ENCODE measurements around the gene SINHCAF. TPM values are rescaled to one million over a fixed set of nuclear protein-coding genes. Genes with fewer than 3 reads are reported as not detected.

Gene SINHCAF
- total and polyA plus RNA-seq, 8 donors = 9.0 to 43.1 (median 21.2) TPM

DNA sequence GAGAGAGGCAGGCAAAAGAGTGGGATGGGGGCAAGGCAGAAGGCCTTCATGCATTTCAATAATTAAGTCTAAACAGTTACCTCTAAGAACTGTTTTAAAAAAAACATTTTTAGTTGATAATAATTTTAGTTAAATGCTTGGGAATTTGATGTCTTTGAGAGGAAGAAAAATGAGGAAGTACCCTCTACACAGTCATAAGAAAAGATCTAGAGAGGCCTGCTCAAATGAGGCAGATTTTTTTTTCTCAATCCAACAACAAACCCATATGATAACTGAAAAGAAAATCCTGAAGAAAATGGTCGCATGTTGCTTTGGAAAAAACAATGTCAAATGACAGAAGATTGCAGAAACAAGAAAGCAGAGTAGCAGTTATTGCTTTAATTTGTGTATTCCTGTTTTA is 25.6 kb downstream of the SINHCAF start:
- intact Hi-C loops (cut with DNase I) = no loop called here
- Histone ChIP-seq H3K27ac (no peak overlapping the region), H3K27me3 (no peaks in the 10 kb centered on the region), H3K9me3 (no peaks in the 10 kb centered on the region), H3K4me1 (no peaks in the 10 kb centered on the region), H3K36me3 (no peaks in the 10 kb centered on the region), H3K4me3 (no peak overlapping the region)
- TF ChIP-seq, protein P1, sequence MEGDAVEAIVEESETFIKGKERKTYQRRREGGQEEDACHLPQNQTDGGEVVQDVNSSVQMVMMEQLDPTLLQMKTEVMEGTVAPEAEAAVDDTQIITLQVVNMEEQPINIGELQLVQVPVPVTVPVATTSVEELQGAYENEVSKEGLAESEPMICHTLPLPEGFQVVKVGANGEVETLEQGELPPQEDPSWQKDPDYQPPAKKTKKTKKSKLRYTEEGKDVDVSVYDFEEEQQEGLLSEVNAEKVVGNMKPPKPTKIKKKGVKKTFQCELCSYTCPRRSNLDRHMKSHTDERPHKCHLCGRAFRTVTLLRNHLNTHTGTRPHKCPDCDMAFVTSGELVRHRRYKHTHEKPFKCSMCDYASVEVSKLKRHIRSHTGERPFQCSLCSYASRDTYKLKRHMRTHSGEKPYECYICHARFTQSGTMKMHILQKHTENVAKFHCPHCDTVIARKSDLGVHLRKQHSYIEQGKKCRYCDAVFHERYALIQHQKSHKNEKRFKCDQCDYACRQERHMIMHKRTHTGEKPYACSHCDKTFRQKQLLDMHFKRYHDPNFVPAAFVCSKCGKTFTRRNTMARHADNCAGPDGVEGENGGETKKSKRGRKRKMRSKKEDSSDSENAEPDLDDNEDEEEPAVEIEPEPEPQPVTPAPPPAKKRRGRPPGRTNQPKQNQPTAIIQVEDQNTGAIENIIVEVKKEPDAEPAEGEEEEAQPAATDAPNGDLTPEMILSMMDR (IDR thresholded peaks at IDR 0.05) = no peak
- FAIRE-seq (no peak), DNase-seq (no peak), ATAC-seq (no peak)
- 95 to 96% methylated on average over 1 of the region's 1 CpG for WGBS, 2 donors

GRCh38 chr12:31298922-31299321 is 27.0 kb downstream of the SINHCAF start:
- Histone ChIP-seq H3K4me3 (no peak overlapping the region), H3K4me1 (no peaks in the 10 kb centered on the region), H3K36me3 (peaks cover 0 to 3% (median under 1%) of the 10 kb centered on the region in 3 donors), H3K27me3 (no peaks in the 10 kb centered on the region), H3K9me3 (no peaks in the 10 kb centered on the region), H3K27ac (no peak overlapping the region)
- 74 to 76% methylated on average over 3 of the region's 3 CpGs for WGBS, 2 donors
- intact Hi-C loops (cut with DNase I) = no loop called here
- no peak for DNase-seq
- no peak for ATAC-seq
- no peak for FAIRE-seq
- TF ChIP-seq, protein P1 (IDR thresholded peaks at IDR 0.05) = no peak

GRCh38 chr12:31298515-31298910 is 27.4 kb downstream of the SINHCAF start:
- H3K27ac ChIP-seq = no peak overlapping the region
- WGBS, 2 donors = 85% methylated on average over 2 of the region's 2 CpGs
- TF ChIP-seq, protein P1 (IDR thresholded peaks at IDR 0.05) = no peak
- peaks cover 0 to 3% (median 0%) of the 10 kb centered on the region in 3 donors for H3K4me1 ChIP-seq
- no peak overlapping the region for H3K4me3 ChIP-seq
- no peak for ATAC-seq
- H3K9me3 ChIP-seq = no peaks in the 10 kb centered on the region
- intact Hi-C loops (cut with DNase I) = no loop called here
- no peak for DNase-seq
- peaks cover 0 to 5% (median 3%) of the 10 kb centered on the region in 3 donors for H3K36me3 ChIP-seq
- H3K27me3 ChIP-seq = no peaks in the 10 kb centered on the region
- no peak for FAIRE-seq

GRCh38 chr12:31297572-31298514 is 28.1 kb downstream of the SINHCAF start:
- WGBS, 2 donors = 85 to 89% methylated on average over 13 of the region's 13 CpGs
- TF ChIP-seq, protein P1 (IDR thresholded peaks at IDR 0.05) = no peak
- intact Hi-C loops (cut with DNase I) = no loop called here
- no peak overlapping the region for H3K4me3 ChIP-seq
- H3K36me3 ChIP-seq = peaks cover 0 to 8% (median 3%) of the 10 kb centered on the region in 3 donors
- H3K27me3 ChIP-seq = no peaks in the 10 kb centered on the region
- no peaks in the 10 kb centered on the region for H3K9me3 ChIP-seq
- DNase-seq = no peak
- FAIRE-seq = no peak
- H3K4me1 ChIP-seq = peaks cover 0 to 3% (median 0%) of the 10 kb centered on the region in 3 donors
- ATAC-seq = no peak
- H3K27ac ChIP-seq = no peak overlapping the region

- no peak overlapping the region for H3K27ac ChIP-seq
- H3K9me3 ChIP-seq = no peaks in the 10 kb centered on the region
- no peak overlapping the region for H3K4me3 ChIP-seq
- DNase-seq = no peak
- TF ChIP-seq, protein P1 (IDR thresholded peaks at IDR 0.05) = no peak
- H3K4me1 ChIP-seq = peaks cover 0 to 3% (median 0%) of the 10 kb centered on the region in 3 donors
- no peaks in the 10 kb centered on the region for H3K27me3 ChIP-seq
- WGBS, 2 donors = 77 to 86% methylated on average over 2 of the region's 2 CpGs
- peaks cover 0 to 43% (median 17%) of the 10 kb centered on the region in 3 donors for H3K36me3 ChIP-seq
- ATAC-seq = no peak
- intact Hi-C loops (cut with DNase I) = no loop called here
- no peak for FAIRE-seq
Observed at GRCh38 chr12:31289441-31289840, 36.5 kb downstream of the SINHCAF start.
